Neural progenitor cell (in vitro differentiated cells): ENCODE measurements around the gene KIAA1958. TPM values are rescaled to one million over a fixed set of nuclear protein-coding genes. Genes with fewer than 3 reads are reported as not detected.
A peak's percentile ranks its signal among the peaks of the same experiment; 100 is the strongest.

Source experiments
- DNase-seq: peaks from one replicate; pipeline ENCODE4 v3.0.0-alpha.2; 2016; ENCODE audit warnings: low spot score
- H2AFZ ChIP-seq: fragments of 200-600 bp; sonication (generic); replicated peaks from 2 replicates; pipeline ENCODE4 v1.6.1; 2016; ENCODE audit warnings: antibody characterized with exemption
- H3F3A ChIP-seq: fragments of 200-600 bp; sonication (generic); 2 replicates; pipeline ENCODE4 v1.6.1; 2016; ENCODE audit warnings: antibody characterized with exemption, low read depth
- H3K27ac ChIP-seq: fragments of 200-600 bp; sonication (generic); 2 replicates; pipeline ENCODE4 v1.5.1; 2016; ENCODE audit warnings: mild to moderate bottlenecking
- H3K27me3 ChIP-seq: fragments of 200-600 bp; sonication (generic); 2 replicates; pipeline ENCODE4 v1.6.1; 2016; ENCODE audit warnings: mild to moderate bottlenecking, moderate library complexity
- H3K36me3 ChIP-seq: fragments of 200-600 bp; sonication (generic); 2 replicates; pipeline ENCODE4 v1.5.1; 2016
- H3K4me1 ChIP-seq: fragments of 200-600 bp; sonication (generic); 2 replicates; pipeline ENCODE4 v1.6.1; 2016; ENCODE audit warnings: mixed run types
- H3K4me2 ChIP-seq: fragments of 200-600 bp; sonication (generic); 2 replicates; pipeline ENCODE4 v1.6.1; 2016
- H3K4me3 ChIP-seq: fragments of 200-600 bp; sonication (generic); 2 replicates; pipeline ENCODE4 v1.5.1; 2016
- H3K79me2 ChIP-seq: fragments of 200-600 bp; sonication (generic); 2 replicates; pipeline ENCODE4 v1.6.1; 2016; ENCODE audit warnings: low read depth
- H3K9ac ChIP-seq: fragments of 200-600 bp; sonication (generic); 2 replicates; pipeline ENCODE4 v1.6.1; 2016
- H3K9me3 ChIP-seq: fragments of 200-600 bp; sonication (generic); 2 replicates; pipeline ENCODE4 v1.5.1; 2016; ENCODE audit warnings: low read depth
- H4K20me1 ChIP-seq: fragments of 200-600 bp; sonication (generic); 2 replicates; pipeline ENCODE4 v1.6.1; 2016; ENCODE audit warnings: low read depth
- H3K27ac Mint-ChIP-seq: 3 replicates; pipeline ENCODE4 v1.8.0; 2021; ENCODE audit warnings: mixed read lengths
- H3K27me3 Mint-ChIP-seq: 2 replicates; pipeline ENCODE4 v1.8.0; 2022; ENCODE audit warnings: low read depth, mild to moderate bottlenecking, inconsistent platforms, moderate library complexity, mixed read lengths; ENCODE audit not compliant: insufficient read depth
- H3K36me3 Mint-ChIP-seq: 3 replicates; pipeline ENCODE4 v1.8.0; 2021; ENCODE audit warnings: mixed read lengths
- H3K4me1 Mint-ChIP-seq: 3 replicates; pipeline ENCODE4 v1.8.0; 2021; ENCODE audit warnings: mixed read lengths
- H3K4me3 Mint-ChIP-seq: 3 replicates; pipeline ENCODE4 v1.8.0; 2021; ENCODE audit warnings: mild to moderate bottlenecking, moderate library complexity, mixed read lengths
- H3K9me3 Mint-ChIP-seq: 3 replicates; pipeline ENCODE4 v1.8.0; 2020; ENCODE audit warnings: mixed read lengths
- CTCF ChIP-seq: fragments of 200-600 bp; sonication (generic); IDR thresholded peaks from 2 replicates; pipeline ENCODE4 v1.5.1; 2017; ENCODE audit warnings: antibody characterized with exemption, mild to moderate bottlenecking
- EZH2 ChIP-seq: fragments of 200-600 bp; sonication (generic); IDR thresholded peaks from 2 replicates; pipeline ENCODE4 v1.6.1; 2017; ENCODE audit warnings: antibody characterized with exemption, mild to moderate bottlenecking, moderate library complexity
- EZH2phosphoT487 ChIP-seq: fragments of 200-600 bp; sonication (generic); IDR thresholded peaks from 2 replicates; pipeline ENCODE4 v1.6.1; 2017; ENCODE audit warnings: antibody characterized with exemption
- total RNA-seq: library from RNA; depleted of rRNA; stranded (reverse); fragments of >200 nt; gene quantifications from 2 replicates; pipeline ENCODE4 v1.2.3, GENCODE V29; 2015; ENCODE audit warnings: low replicate concordance

KIAA1958 gene
- total RNA-seq, 1 donor from 2014 or later: 31.4 TPM

DNA sequence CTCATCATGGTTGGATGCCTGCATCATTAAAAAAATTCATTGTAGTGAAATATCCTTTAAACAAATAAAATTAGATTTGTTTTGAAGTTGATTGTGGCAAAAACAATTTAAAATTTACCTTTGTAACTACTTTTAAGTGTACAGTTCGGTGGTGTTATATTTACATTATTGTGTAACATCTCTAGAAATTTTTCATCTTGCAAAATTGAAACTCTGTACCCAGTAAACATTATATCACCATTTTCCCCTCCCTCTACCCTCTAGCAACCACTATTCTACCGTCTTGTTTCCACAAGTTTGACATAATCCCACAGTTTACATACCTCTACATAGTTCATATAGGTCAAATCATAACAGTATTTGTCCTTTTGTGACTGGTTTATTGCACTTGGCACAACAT, 2.0 kb upstream of the KIAA1958 start:
- Histone ChIP-seq H2AFZ (no peak overlapping the region), H3K4me1 (peaks cover 16% of the 10 kb centered on the region), H3K4me3 (no peak overlapping the region), H3K27me3 (no peaks in the 10 kb centered on the region), H3K4me2 (no peak overlapping the region), H3K9ac (no peak overlapping the region), H3K9me3 (no peaks in the 10 kb centered on the region), H3F3A (peaks cover 16% of the 10 kb centered on the region), H3K36me3 (no peaks in the 10 kb centered on the region), H3K27ac (no peak overlapping the region), H4K20me1 (peaks cover 20% of the 10 kb centered on the region), H3K79me2 (peaks cover 43% of the 10 kb centered on the region)
- no peak for DNase-seq
- H3K27ac Mint-ChIP-seq: no peak overlapping the region
- peaks cover 6% of the 10 kb centered on the region for H3K36me3 Mint-ChIP-seq
- peaks cover 5% of the 10 kb centered on the region for H3K27me3 Mint-ChIP-seq
- TF ChIP-seq CTCF (no peak), EZH2 (no peak), EZH2phosphoT487 (no peak)
- no peak overlapping the region for H3K4me3 Mint-ChIP-seq
- H3K9me3 Mint-ChIP-seq: no peaks in the 10 kb centered on the region
- H3K4me1 Mint-ChIP-seq: peaks cover 28% of the 10 kb centered on the region

- Mint-ChIP-seq H3K4me3 (peak overlapping the region; percentile 98), H3K4me1 (peaks cover 37% of the 10 kb centered on the region), H3K27ac (no peak overlapping the region), H3K9me3 (no peaks in the 10 kb centered on the region), H3K36me3 (peaks cover 8% of the 10 kb centered on the region), H3K27me3 (peaks cover 5% of the 10 kb centered on the region)
- Histone ChIP-seq H2AFZ (no peak overlapping the region), H3K27me3 (no peaks in the 10 kb centered on the region), H3K36me3 (no peaks in the 10 kb centered on the region), H3K79me2 (peaks cover 52% of the 10 kb centered on the region), H3K9me3 (no peaks in the 10 kb centered on the region), H3K27ac (no peak overlapping the region), H3F3A (peaks cover 16% of the 10 kb centered on the region), H3K4me1 (peaks cover 26% of the 10 kb centered on the region), H3K9ac (no peak overlapping the region), H3K4me2 (peak overlapping the region; percentile 99), H4K20me1 (peaks cover 30% of the 10 kb centered on the region), H3K4me3 (peak overlapping the region; percentile 89)
- TF ChIP-seq EZH2 (no peak), EZH2phosphoT487 (no peak), CTCF (no peak)
- DNase-seq: no peak
Observed at GRCh38 chr9:112485574-112485973, 1.1 kb upstream of the KIAA1958 start.

DNA sequence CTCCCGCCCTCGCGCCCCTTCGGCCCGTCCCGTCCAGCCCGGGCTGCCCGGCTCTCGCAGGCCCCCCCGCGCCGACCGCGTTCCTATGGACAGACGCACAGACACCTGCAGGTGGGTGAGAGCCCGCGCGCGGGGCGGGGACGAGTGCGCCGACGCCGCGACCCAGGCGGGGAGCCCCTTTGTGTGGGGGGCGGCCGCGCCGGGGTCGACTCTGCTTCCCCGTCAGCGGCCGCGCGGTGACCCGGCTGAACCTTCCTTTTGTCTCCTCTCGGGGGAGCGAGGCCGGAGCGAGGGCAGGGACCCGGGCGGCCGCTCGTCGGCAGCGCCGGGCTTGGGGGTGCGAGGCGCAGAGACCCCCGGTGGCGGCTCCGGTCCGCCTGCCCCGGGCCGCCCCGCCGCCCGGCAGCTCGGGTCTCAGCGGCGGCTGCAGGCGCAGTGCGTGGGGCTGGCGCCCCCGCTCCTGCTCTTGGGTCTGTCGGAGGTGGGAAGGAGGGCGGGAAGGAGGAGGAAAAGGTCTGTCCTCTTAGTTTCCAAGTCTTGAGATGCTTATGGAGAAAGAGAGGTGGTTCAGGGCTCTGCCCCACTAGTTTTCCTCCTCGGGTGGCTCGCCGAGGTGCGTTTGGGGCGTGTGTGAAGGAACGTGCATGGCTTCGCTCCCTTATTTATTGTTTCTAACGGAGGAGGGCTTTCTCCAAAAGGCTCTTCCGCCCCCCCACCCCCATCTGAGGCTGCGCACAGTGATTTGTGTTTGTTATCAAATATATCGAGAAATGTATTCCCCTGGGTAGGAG, 576 bp downstream of the KIAA1958 start:
- peaks cover 3% of the 10 kb centered on the region for H3K9me3 Mint-ChIP-seq
- H3K4me3 Mint-ChIP-seq: peak overlapping the region; percentile 99
- peaks cover 28% of the 10 kb centered on the region for H3K4me1 ChIP-seq
- H3K4me3 ChIP-seq: peak overlapping the region; percentile 99
- peaks cover 48% of the 10 kb centered on the region for H3K4me1 Mint-ChIP-seq
- peak overlapping the region; percentile 95 for H3K27ac ChIP-seq
- H3K79me2 ChIP-seq: peaks cover 69% of the 10 kb centered on the region
- peaks cover 13% of the 10 kb centered on the region for H3K36me3 Mint-ChIP-seq
- no peaks in the 10 kb centered on the region for H3K27me3 ChIP-seq
- H3F3A ChIP-seq: peaks cover 16% of the 10 kb centered on the region
- peak overlapping the region; percentile 89 for H2AFZ ChIP-seq
- peak; percentile 87 for DNase-seq
- peak overlapping the region; percentile 92 for H3K4me2 ChIP-seq
- peaks cover 5% of the 10 kb centered on the region for H3K27me3 Mint-ChIP-seq
- no peaks in the 10 kb centered on the region for H3K36me3 ChIP-seq
- H3K27ac Mint-ChIP-seq: peak overlapping the region; percentile 99
- H4K20me1 ChIP-seq: peaks cover 38% of the 10 kb centered on the region
- peak overlapping the region; percentile 83 for H3K9ac ChIP-seq
- no peaks in the 10 kb centered on the region for H3K9me3 ChIP-seq
- TF ChIP-seq CTCF (no peak), EZH2 (no peak), EZH2phosphoT487 (no peak)
